AG04450 (cell line): ENCODE measurements around the gene IGIP. TPM values are rescaled to one million over a fixed set of nuclear protein-coding genes. Genes with fewer than 3 reads are reported as not detected.

ENCODE experiments used
- CTCF ChIA-PET: fragments of 300-600, 350-600 bp; formaldehyde crosslinking; extraction: SDS; loops from one replicate; lab custom pipeline; 2022; ENCODE audit warnings: antibody characterized with exemption, inconsistent platforms; lab: Charles Lee
- POLR2A ChIA-PET: fragments of 350-600 bp; formaldehyde crosslinking; extraction: SDS; loops from one replicate; lab custom pipeline; 2021; ENCODE audit warnings: antibody characterized with exemption, inconsistent platforms; lab: Yijun Ruan, JAX
- DNase-seq: peaks from one replicate; pipeline ENCODE4 v3.0.0-alpha.2; 2011; ENCODE audit warnings: low read depth, low spot score
- H3K27ac ChIP-seq: one replicate; pipeline ENCODE4 v1.5.1; 2012; ENCODE audit warnings: low read depth, low read length, control low read depth
- H3K27me3 ChIP-seq: one replicate; pipeline ENCODE4 v1.6.0; 2012; ENCODE audit warnings: low read length; ENCODE audit not compliant: control insufficient read depth, insufficient read depth
- H3K4me3 ChIP-seq: 2 replicates; pipeline ENCODE4 v1.5.1; 2011; ENCODE audit warnings: mild to moderate bottlenecking, low read depth, low read length, control low read depth
- H3K9me3 ChIP-seq: 2 replicates; pipeline ENCODE4 v1.5.1; 2012; ENCODE audit warnings: low read length; ENCODE audit not compliant: control insufficient read depth, insufficient read depth
- CTCF ChIP-seq: IDR thresholded peaks from 2 replicates; pipeline ENCODE4 v1.5.1; 2011; ENCODE audit warnings: low read depth, low read length, control low read depth, inconsistent platforms
- polyA plus RNA-seq: library from polyadenylated mRNA; depleted of rRNA; stranded (reverse); fragments of >200 nt; gene quantifications from 2 replicates; pipeline ENCODE4 v1.2.3, GENCODE V29; 2011

Gene IGIP
- polyA plus RNA-seq, 1 experiment = 2.2 TPM

GRCh38 chr5:140113180-140113698 lies 12.5 kb upstream of the IGIP start:
- no peak for DNase-seq
- ChIA-PET POLR2A (no interaction called here), CTCF (interaction anchor here (1.6 to 10.7 kb wide), 3 partner anchors 10 to 32 kb away, joined by 6 to 148 read pairs (median 19); no protein-coding TSS in a partner anchor)
- Histone ChIP-seq H3K27ac (peak overlapping the region; percentile 66), H3K4me3 (peak overlapping the region; percentile 75), H3K27me3 (peaks cover 7% of the 10 kb centered on the region), H3K9me3 (no peaks in the 10 kb centered on the region; the same call in 1 of the 2 replicates)
- TF ChIP-seq CTCF = no peak

DNA sequence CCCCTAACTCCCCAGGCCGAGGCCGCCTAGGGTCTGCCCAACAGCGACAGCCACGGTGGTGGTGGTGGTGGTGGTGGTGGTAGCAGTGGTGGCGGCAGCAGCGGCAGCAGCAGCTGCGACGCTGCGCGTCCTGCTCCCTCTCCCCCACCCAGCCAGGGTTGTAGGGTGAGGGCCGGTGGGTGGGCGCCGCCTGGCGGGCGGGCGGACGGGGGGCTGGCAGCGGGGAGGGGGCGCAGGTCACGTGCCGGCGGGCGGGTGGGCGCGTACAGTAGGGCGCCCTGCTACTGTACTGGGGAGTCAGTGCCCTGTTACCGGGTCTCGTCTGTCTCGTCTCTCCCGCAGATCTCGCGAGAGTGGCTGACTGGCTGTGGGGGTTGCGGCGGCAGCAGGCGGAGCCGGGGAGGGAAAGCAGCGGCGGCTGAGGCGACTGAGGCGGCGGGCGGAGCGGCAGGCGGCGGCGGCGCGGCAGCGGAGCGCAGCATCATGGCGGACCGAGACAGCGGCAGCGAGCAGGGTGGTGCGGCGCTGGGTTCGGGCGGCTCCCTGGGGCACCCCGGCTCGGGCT lies 12.0 kb upstream of the IGIP start, which contains the start of gene PURA:
PURA (plus strand) TSS at position 411 of the 565 bp plus-strand sequence; CDS start at position 484, 73 bp downstream.
- TF ChIP-seq CTCF = no peak
- H3K27me3 ChIP-seq = peaks cover 7% of the 10 kb centered on the region
- peak; percentile 85 for DNase-seq
- peak within 1 kb of the TSS; percentile 75 for H3K4me3 ChIP-seq
- H3K27ac ChIP-seq = peak within 1 kb of the TSS; percentile 73
- no peaks in the 10 kb centered on the region; the same call in 1 of the 2 replicates for H3K9me3 ChIP-seq
- ChIA-PET CTCF (interaction anchor here (2.4 to 10.7 kb wide), 2 partner anchors 10 to 30 kb away, joined by 6 to 148 read pairs; no protein-coding TSS in a partner anchor), POLR2A (no interaction called here)

GRCh38 chr5:140114341-140115185 lies 11.2 kb upstream of the IGIP start:
- H3K9me3 ChIP-seq = no peaks in the 10 kb centered on the region; the same call in 1 of the 2 replicates
- POLR2A ChIA-PET = interaction anchor here (0.8 to 1.0 kb wide), 2 partner anchors 9 to 30 kb away, joined by 3 read pairs; no protein-coding TSS in a partner anchor
- no peak for TF ChIP-seq CTCF
- H3K27ac ChIP-seq = peak overlapping the region; percentile 73
- CTCF ChIA-PET = interaction anchor here (0.6 to 10.7 kb wide), 3 partner anchors 9 to 39 kb away, joined by 3 to 148 read pairs (median 6); no protein-coding TSS in a partner anchor
- DNase-seq = no peak
- H3K27me3 ChIP-seq = peaks cover 7% of the 10 kb centered on the region
- H3K4me3 ChIP-seq = peak overlapping the region; percentile 75

DNA sequence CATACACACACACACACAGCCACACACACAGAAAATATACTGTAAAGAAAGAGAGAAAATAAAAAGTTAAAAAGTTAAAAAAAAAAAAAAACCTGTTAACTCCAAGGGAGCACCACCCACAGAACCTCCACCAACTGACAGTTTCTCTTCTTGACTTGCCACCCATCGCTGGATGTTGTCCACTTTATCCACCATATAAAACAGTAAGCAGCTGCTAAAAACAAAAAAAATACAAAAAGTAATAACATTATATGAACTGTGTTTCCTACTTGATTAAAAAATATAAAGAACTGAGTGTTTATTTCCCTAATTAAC lies 10.6 kb upstream of the IGIP start:
- peak overlapping the region; percentile 75 for H3K4me3 ChIP-seq
- no peak for DNase-seq
- H3K27ac ChIP-seq = no peak overlapping the region
- ChIA-PET CTCF (interaction anchor here (0.6 to 10.7 kb wide), 3 partner anchors 9 to 38 kb away, joined by 3 to 148 read pairs (median 3); no protein-coding TSS in a partner anchor), POLR2A (interaction anchor here (0.8 to 1.0 kb wide), 2 partner anchors 9 to 29 kb away, joined by 3 read pairs; no protein-coding TSS in a partner anchor)
- H3K9me3 ChIP-seq = no peaks in the 10 kb centered on the region; the same call in 1 of the 2 replicates
- TF ChIP-seq CTCF = no peak
- H3K27me3 ChIP-seq = peaks cover 7% of the 10 kb centered on the region
